Ishikawa (cell line): ENCODE data around the gene SCN7A.

Source experiments
- CEBPB ChIP-seq: IDR thresholded peaks from 2 replicates; pipeline ENCODE4 v1.6.1; 2012
- EGR1 ChIP-seq: IDR thresholded peaks from 2 replicates; pipeline ENCODE4 v1.6.1; 2012
- EP300 ChIP-seq: IDR thresholded peaks from 2 replicates; pipeline ENCODE4 v1.6.1; 2012; ENCODE audit warnings: borderline replicate concordance
- MAX ChIP-seq: IDR thresholded peaks from 2 replicates; pipeline ENCODE4 v1.6.1; 2012
- NFIC ChIP-seq: IDR thresholded peaks from 2 replicates; pipeline ENCODE4 v1.6.1; 2012
- RAD21 ChIP-seq: IDR thresholded peaks from 2 replicates; pipeline ENCODE4 v1.6.1; 2012; ENCODE audit warnings: low read depth
- REST ChIP-seq: IDR thresholded peaks from 2 replicates; pipeline ENCODE4 v1.6.1; 2012; ENCODE audit warnings: low read depth, mild to moderate bottlenecking
- TAF1 ChIP-seq: IDR thresholded peaks from 2 replicates; pipeline ENCODE4 v1.6.1; 2012; ENCODE audit warnings: low read depth, mild to moderate bottlenecking
- TCF12 ChIP-seq: IDR thresholded peaks from 2 replicates; pipeline ENCODE4 v1.6.1; 2012; ENCODE audit warnings: low read depth
- TEAD4 ChIP-seq: IDR thresholded peaks from 2 replicates; pipeline ENCODE4 v1.6.1; 2012
- USF1 ChIP-seq: IDR thresholded peaks from 2 replicates; pipeline ENCODE4 v1.6.1; 2012
- ZBTB7A ChIP-seq: IDR thresholded peaks from 2 replicates; pipeline ENCODE4 v1.6.1; 2012; ENCODE audit warnings: low read depth

- TF ChIP-seq ZBTB7A (no peak), TCF12 (no peak), REST (no peak), CEBPB (no peak), TEAD4 (no peak), TAF1 (no peak), EP300 (no peak), EGR1 (no peak), RAD21 (no peak), NFIC (no peak), MAX (no peak), USF1 (no peak)
Observed at GRCh38 chr2:166373105-166373504, 120.9 kb downstream of the SCN7A start.
